GM23338 (cell line): ENCODE data around the gene KDELR1. TPM values are rescaled to one million over a fixed set of nuclear protein-coding genes. Genes with fewer than 3 reads are reported as not detected.

Experiments used
- ATAC-seq: fragments of 200-7000 bp; cut with Tn5 transposase; 3 replicates; pipeline ENCODE4 v1.9.1; 2020
- DNase-seq: peaks from one replicate; pipeline ENCODE4 v3.0.0-alpha.2; 2015; ENCODE audit warnings: low spot score
- H2AFZ ChIP-seq: fragments of 200-600 bp; sonication (generic); 2 replicates; pipeline ENCODE4 v1.8.0; 2016; ENCODE audit warnings: antibody characterized with exemption, mild to moderate bottlenecking, moderate library complexity
- H3F3A ChIP-seq: fragments of 200-600 bp; sonication (generic); replicated peaks from 2 replicates; pipeline ENCODE4 v1.8.0; 2017; ENCODE audit warnings: antibody characterized with exemption, mixed run types, low read depth
- H3K27ac ChIP-seq: fragments of 200-600 bp; sonication (generic); 2 replicates; pipeline ENCODE4 v1.6.1; 2016; ENCODE audit warnings: low read depth
- H3K27me3 ChIP-seq: fragments of 200-600 bp; sonication (generic); 2 replicates; pipeline ENCODE4 v1.8.0; 2016; ENCODE audit warnings: mild to moderate bottlenecking, mixed run types, moderate library complexity; ENCODE audit not compliant: insufficient read depth
- H3K36me3 ChIP-seq: fragments of 200-600 bp; sonication (generic); 2 replicates; pipeline ENCODE4 v1.8.0; 2016; ENCODE audit warnings: mild to moderate bottlenecking; ENCODE audit not compliant: insufficient read depth
- H3K4me1 ChIP-seq: fragments of 200-600 bp; sonication (generic); 2 replicates; pipeline ENCODE4 v1.8.0; 2016; ENCODE audit warnings: mild to moderate bottlenecking, moderate library complexity; ENCODE audit not compliant: insufficient read depth
- H3K4me2 ChIP-seq: fragments of 200-600 bp; sonication (generic); 2 replicates; pipeline ENCODE4 v1.7.1; 2017; ENCODE audit warnings: mixed run types
- H3K4me3 ChIP-seq: fragments of 200-600 bp; sonication (generic); 2 replicates; pipeline ENCODE4 v1.6.1; 2016; ENCODE audit warnings: mixed run types
- H3K79me2 ChIP-seq: fragments of 200-600 bp; sonication (generic); replicated peaks from 2 replicates; pipeline ENCODE4 v1.8.0; 2017; ENCODE audit warnings: mild to moderate bottlenecking; ENCODE audit not compliant: insufficient read depth
- H3K9me2 ChIP-seq: fragments of 200-600 bp; sonication (generic); 2 replicates; pipeline ENCODE4 v1.8.0; 2017; ENCODE audit not compliant: insufficient read depth
- H4K20me1 ChIP-seq: fragments of 200-600 bp; sonication (generic); replicated peaks from 2 replicates; pipeline ENCODE4 v1.8.0; 2017; ENCODE audit warnings: mild to moderate bottlenecking; ENCODE audit not compliant: insufficient read depth
- H3K27ac Mint-ChIP-seq: 2 replicates; pipeline ENCODE4 v1.8.0; 2020; ENCODE audit warnings: inconsistent platforms, mild to moderate bottlenecking, moderate library complexity, mixed read lengths
- H3K27me3 Mint-ChIP-seq: 3 replicates; pipeline ENCODE4 v1.8.0; 2022; ENCODE audit warnings: low read depth, mild to moderate bottlenecking, moderate library complexity, mixed read lengths, inconsistent platforms; ENCODE audit not compliant: insufficient read depth, poor library complexity
- H3K36me3 Mint-ChIP-seq: 3 replicates; pipeline ENCODE4 v1.8.0; 2021; ENCODE audit warnings: low read depth, mild to moderate bottlenecking, inconsistent platforms, moderate library complexity, mixed read lengths
- H3K4me1 Mint-ChIP-seq: 3 replicates; pipeline ENCODE4 v1.8.0; 2020; ENCODE audit warnings: mild to moderate bottlenecking, inconsistent platforms, mixed read lengths
- H3K4me3 Mint-ChIP-seq: 3 replicates; pipeline ENCODE4 v1.8.0; 2021; ENCODE audit warnings: moderate library complexity, mild to moderate bottlenecking, inconsistent platforms, mixed read lengths
- H3K9me3 Mint-ChIP-seq: 3 replicates; pipeline ENCODE4 v1.8.0; 2020; ENCODE audit warnings: moderate library complexity, mild to moderate bottlenecking, inconsistent platforms, mixed read lengths
- CREB1 ChIP-seq: fragments of 250-450 bp; sonication (Bioruptor Pico); IDR thresholded peaks from 2 replicates; pipeline ENCODE4 v1.5.0; 2020; ENCODE audit warnings: low read depth, mild to moderate bottlenecking, moderate library complexity
- EZH2 ChIP-seq: fragments of 200-600 bp; sonication (generic); IDR thresholded peaks from one replicate; pipeline ENCODE4 v1.8.0; 2017; ENCODE audit warnings: antibody characterized with exemption, mild to moderate bottlenecking, low read depth; ENCODE audit not compliant: unreplicated experiment
- EZH2phosphoT487 ChIP-seq: fragments of 200-600 bp; sonication (generic); IDR thresholded peaks from one replicate; pipeline ENCODE4 v1.8.1; 2018; ENCODE audit warnings: antibody characterized with exemption; ENCODE audit not compliant: unreplicated experiment
- JUNB ChIP-seq: IDR thresholded peaks from one replicate; pipeline ENCODE4 v1.6.1; 2016; ENCODE audit warnings: antibody characterized with exemption; ENCODE audit not compliant: unreplicated experiment
- NANOG ChIP-seq: IDR thresholded peaks from 2 replicates; pipeline ENCODE4 v1.6.1; 2016; ENCODE audit warnings: antibody characterized with exemption, borderline replicate concordance
- POLR2AphosphoS5 ChIP-seq: IDR thresholded peaks from 2 replicates; pipeline ENCODE4 v1.6.1; 2016; ENCODE audit warnings: antibody characterized with exemption, low read depth
- ZNF114 ChIP-seq: fragments of 250-450 bp; sonication (Bioruptor Pico); IDR thresholded peaks from 2 replicates; pipeline ENCODE4 v1.5.0; 2020; ENCODE audit warnings: mild to moderate bottlenecking, moderate library complexity
- ZNF331 ChIP-seq: fragments of 250-450 bp; sonication (Bioruptor Pico); IDR thresholded peaks from 2 replicates; pipeline ENCODE4 v1.5.0; 2020; ENCODE audit warnings: low read depth, mild to moderate bottlenecking, moderate library complexity
- polyA plus RNA-seq: library from polyadenylated mRNA; unstranded; fragments of >200 nt; fragmentation: Nextera tagmentation; extraction: Ambion mirVana; gene quantifications from 2 replicates; pipeline ENCODE4 v1.2.1, GENCODE V29; 2016
- total RNA-seq: library from RNA; depleted of rRNA; stranded (reverse); fragments of >200 nt; shearing (Covaris generic); gene quantifications from 2 replicates; pipeline ENCODE4 v1.2.3, GENCODE V29; 2014
- TF ChIP-seq, protein P1 (sequence below): IDR thresholded peaks from one replicate; pipeline ENCODE4 v1.6.1; 2018; ENCODE audit warnings: antibody characterized with exemption; ENCODE audit not compliant: unreplicated experiment
- TF ChIP-seq, protein P2 (sequence below): IDR thresholded peaks from 2 replicates; pipeline ENCODE4 v1.6.1; 2016; ENCODE audit warnings: antibody characterized with exemption
- TF ChIP-seq, protein P3 (sequence below), 2 experiments: fragments of 200-600 bp in 1 of 2; sonication (generic) in 1 of 2; conservative IDR thresholded peaks; 2 replicates each; pipeline versions ENCODE4 v1.5.1 to v1.6.1; 2016 to 2017; ENCODE audit warnings: antibody characterized with exemption in 2 of 2, low read depth in 2 of 2, mild to moderate bottlenecking in 2 of 2, moderate library complexity in 1 of 2

KDELR1 gene
- total and polyA plus RNA-seq, 2 experiments from 2014 or later = 176 to 184 TPM

DNA sequence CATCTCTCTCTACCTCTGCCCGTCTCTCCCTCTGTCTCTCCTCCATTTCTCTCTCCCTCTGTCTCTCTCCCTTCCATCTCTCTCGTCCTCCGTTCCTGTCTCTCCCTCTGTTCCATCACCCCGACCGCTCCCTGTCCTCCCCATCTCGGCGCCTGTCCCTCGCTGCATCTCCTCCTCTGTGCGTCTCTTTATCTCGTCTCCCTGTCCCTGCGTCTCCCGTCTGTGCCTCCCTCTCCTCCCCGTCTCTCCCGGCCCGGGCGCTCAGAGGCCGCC, 6.7 kb upstream of the KDELR1 start (continued):
- TF ChIP-seq, protein P1, sequence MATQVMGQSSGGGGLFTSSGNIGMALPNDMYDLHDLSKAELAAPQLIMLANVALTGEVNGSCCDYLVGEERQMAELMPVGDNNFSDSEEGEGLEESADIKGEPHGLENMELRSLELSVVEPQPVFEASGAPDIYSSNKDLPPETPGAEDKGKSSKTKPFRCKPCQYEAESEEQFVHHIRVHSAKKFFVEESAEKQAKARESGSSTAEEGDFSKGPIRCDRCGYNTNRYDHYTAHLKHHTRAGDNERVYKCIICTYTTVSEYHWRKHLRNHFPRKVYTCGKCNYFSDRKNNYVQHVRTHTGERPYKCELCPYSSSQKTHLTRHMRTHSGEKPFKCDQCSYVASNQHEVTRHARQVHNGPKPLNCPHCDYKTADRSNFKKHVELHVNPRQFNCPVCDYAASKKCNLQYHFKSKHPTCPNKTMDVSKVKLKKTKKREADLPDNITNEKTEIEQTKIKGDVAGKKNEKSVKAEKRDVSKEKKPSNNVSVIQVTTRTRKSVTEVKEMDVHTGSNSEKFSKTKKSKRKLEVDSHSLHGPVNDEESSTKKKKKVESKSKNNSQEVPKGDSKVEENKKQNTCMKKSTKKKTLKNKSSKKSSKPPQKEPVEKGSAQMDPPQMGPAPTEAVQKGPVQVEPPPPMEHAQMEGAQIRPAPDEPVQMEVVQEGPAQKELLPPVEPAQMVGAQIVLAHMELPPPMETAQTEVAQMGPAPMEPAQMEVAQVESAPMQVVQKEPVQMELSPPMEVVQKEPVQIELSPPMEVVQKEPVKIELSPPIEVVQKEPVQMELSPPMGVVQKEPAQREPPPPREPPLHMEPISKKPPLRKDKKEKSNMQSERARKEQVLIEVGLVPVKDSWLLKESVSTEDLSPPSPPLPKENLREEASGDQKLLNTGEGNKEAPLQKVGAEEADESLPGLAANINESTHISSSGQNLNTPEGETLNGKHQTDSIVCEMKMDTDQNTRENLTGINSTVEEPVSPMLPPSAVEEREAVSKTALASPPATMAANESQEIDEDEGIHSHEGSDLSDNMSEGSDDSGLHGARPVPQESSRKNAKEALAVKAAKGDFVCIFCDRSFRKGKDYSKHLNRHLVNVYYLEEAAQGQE = no peak
- no peak for TF ChIP-seq ZNF331 (CRISPR knock-in tag)
- no peak for TF ChIP-seq POLR2AphosphoS5
- TF ChIP-seq, protein P2, sequence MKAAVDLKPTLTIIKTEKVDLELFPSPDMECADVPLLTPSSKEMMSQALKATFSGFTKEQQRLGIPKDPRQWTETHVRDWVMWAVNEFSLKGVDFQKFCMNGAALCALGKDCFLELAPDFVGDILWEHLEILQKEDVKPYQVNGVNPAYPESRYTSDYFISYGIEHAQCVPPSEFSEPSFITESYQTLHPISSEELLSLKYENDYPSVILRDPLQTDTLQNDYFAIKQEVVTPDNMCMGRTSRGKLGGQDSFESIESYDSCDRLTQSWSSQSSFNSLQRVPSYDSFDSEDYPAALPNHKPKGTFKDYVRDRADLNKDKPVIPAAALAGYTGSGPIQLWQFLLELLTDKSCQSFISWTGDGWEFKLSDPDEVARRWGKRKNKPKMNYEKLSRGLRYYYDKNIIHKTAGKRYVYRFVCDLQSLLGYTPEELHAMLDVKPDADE = no peak
- no peak for TF ChIP-seq JUNB
- TF ChIP-seq NANOG = no peak
- no peak for TF ChIP-seq CREB1
- no peak for TF ChIP-seq ZNF114 (CRISPR knock-in tag)
- TF ChIP-seq EZH2 = no peak

DNA sequence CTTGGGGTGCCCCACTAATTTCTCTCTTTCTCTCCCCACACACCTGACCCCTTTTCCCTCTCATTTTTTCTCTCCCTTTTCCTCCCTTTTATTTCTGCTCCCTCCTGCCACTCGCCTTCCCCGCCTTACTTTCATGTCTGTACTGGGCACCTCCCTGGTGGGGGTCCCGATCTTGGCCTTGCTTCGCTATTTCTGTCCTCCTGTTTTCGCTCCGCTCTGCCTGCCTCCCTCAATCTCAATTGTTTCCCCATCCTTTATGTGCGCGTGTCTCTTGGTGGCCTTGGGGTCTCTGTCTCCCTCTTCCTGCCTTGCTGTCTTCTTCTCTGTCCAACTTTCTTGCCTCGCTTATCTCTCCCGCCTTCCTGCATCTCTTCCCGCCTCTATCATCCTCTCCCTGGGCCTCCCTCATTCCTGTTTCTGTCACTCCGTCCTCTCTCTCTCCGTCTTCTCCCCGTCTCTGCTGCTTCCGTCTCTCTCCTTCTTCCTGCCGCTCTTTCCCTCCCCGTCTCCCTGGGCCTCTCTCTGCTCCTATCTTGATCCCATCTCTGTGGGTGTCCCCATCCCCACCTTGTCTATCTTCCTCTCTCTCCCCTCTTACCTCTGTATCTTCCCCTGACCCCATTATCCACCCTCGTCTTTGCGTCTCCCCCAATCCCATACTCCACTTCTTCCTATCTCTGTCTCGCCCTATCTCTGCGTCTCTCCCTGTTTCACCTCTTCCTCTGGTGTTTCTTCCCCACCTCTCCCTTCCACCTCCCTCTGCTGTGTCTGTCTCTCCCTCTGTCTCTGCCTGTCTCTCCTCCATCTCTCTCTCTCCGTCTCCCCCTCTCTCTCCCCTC, 6.1 kb upstream of the KDELR1 start:
- Histone ChIP-seq H3K4me3 (peak overlapping the region; percentile 79), H3K27ac (no peak overlapping the region), H3K36me3 (no peaks in the 10 kb centered on the region), H3F3A (peaks cover 19% of the 10 kb centered on the region), H3K79me2 (no peaks in the 10 kb centered on the region; the same call in 1 of the 2 replicates), H4K20me1 (no peaks in the 10 kb centered on the region), H3K4me1 (peaks cover 61% of the 10 kb centered on the region), H3K4me2 (peak overlapping the region; percentile 95), H3K27me3 (peaks cover 58% of the 10 kb centered on the region), H3K9me2 (no peaks in the 10 kb centered on the region), H2AFZ (no peak overlapping the region)
- peaks cover 5% of the 10 kb centered on the region; the same call in 2 of the 3 replicates for H3K9me3 Mint-ChIP-seq
- peak overlapping the region; percentile 84 for H3K4me3 Mint-ChIP-seq
- DNase-seq (no peak), ATAC-seq (no peak)
- H3K4me1 Mint-ChIP-seq = peaks cover 68% of the 10 kb centered on the region
- H3K27ac Mint-ChIP-seq = no peak overlapping the region; the same call in 1 of the 2 replicates
- H3K36me3 Mint-ChIP-seq = peaks cover 4% of the 10 kb centered on the region; the same call in 2 of the 3 replicates
- peaks cover 58% of the 10 kb centered on the region for H3K27me3 Mint-ChIP-seq
- no peak for TF ChIP-seq NANOG
- TF ChIP-seq ZNF331 (CRISPR knock-in tag) = no peak
- no peak for TF ChIP-seq EZH2phosphoT487
- TF ChIP-seq, protein P3, sequence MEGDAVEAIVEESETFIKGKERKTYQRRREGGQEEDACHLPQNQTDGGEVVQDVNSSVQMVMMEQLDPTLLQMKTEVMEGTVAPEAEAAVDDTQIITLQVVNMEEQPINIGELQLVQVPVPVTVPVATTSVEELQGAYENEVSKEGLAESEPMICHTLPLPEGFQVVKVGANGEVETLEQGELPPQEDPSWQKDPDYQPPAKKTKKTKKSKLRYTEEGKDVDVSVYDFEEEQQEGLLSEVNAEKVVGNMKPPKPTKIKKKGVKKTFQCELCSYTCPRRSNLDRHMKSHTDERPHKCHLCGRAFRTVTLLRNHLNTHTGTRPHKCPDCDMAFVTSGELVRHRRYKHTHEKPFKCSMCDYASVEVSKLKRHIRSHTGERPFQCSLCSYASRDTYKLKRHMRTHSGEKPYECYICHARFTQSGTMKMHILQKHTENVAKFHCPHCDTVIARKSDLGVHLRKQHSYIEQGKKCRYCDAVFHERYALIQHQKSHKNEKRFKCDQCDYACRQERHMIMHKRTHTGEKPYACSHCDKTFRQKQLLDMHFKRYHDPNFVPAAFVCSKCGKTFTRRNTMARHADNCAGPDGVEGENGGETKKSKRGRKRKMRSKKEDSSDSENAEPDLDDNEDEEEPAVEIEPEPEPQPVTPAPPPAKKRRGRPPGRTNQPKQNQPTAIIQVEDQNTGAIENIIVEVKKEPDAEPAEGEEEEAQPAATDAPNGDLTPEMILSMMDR (conservative IDR thresholded peaks at IDR 0.05; ENCODE audit: low read depth in 2 of 2) = no peak
- TF ChIP-seq EZH2 = no peak
- TF ChIP-seq POLR2AphosphoS5 = no peak
- TF ChIP-seq, protein P1 = no peak
